Measurements from ENCODE around the gene CCDC159.

Gene CCDC159

DNA sequence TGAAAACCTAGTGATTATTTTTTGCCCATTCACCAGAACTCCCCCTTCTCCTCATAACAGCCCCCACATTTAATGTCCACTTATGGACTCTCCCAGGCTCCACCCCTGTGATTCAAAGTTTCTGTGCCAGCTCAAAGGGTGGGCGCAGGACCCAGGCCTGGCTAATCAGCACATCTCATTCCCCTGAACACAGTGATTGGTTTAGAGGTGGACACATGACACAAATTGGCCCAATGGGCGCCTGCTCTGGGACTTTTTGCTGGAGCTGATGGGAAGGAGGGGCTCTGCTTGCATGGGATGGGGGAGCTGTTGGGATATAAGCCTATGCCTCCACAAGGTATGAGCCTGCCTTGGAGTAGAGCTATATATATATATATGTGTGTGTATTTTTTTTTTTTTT, 44.0 kb downstream of the CCDC159 start:
- H3K4me3 ChIP-seq (ENCODE audit: low read depth in 1 of 2, low read length in 1 of 2), result no peak overlapping the region
- peaks cover 19 to 22% of the 10 kb centered on the region in 2 experiments for H3K4me1 ChIP-seq (ENCODE audit: control insufficient read depth in 1 of 2, insufficient read depth in 1 of 2, low read depth in 1 of 2, low read length in 1 of 2)
- no peak overlapping the region for H3K27ac ChIP-seq
- no peaks in the 10 kb centered on the region for H3K27me3 ChIP-seq
- no peak for TF ChIP-seq CTCF (IDR thresholded peaks at IDR 0.05)
- H3K36me3 ChIP-seq, result no peaks in the 10 kb centered on the region
- H3K9me3 ChIP-seq, result no peaks in the 10 kb centered on the region

DNA sequence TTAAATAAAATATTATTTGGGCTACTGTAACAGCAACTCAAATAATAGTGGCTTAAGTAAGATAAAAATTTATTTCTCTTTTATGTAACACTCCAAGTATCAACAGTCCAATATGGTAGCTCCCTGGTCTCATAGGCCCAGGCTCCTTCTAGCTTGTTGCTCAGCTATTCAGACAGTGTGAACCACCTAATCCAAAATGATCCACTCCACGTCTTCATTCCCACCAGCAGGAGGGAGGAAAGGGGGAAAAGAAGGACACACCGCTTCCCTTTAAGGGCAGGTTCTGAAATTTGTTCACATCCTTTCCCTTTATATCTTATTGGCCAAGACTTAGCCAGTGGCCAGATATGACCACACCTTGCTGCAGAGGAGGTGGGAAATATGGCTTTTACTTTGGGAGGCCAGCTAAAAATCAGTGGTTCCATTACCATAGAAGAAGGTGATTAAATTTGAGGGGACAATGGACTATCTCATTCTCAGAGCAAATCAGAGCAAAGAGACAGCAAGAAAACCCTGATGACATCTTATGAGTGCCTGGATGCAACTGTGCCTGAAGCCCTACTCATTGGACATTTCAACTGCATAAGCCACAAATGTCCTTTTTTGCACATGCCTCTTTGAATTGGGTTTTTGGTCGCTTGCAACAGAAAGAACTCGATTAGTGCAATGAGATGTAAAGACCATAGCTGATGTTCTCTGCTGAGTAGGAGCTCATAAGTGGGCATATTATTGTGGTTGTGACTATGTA, 44.8 kb downstream of the CCDC159 start:
- Histone ChIP-seq H3K27ac (no peak overlapping the region), H3K4me1 (ENCODE audit: control insufficient read depth in 1 of 2, insufficient read depth in 1 of 2, low read depth in 1 of 2, low read length in 1 of 2) (peaks cover 20 to 22% of the 10 kb centered on the region in 2 experiments), H3K9me3 (no peaks in the 10 kb centered on the region), H3K27me3 (no peaks in the 10 kb centered on the region), H3K36me3 (no peaks in the 10 kb centered on the region), H3K4me3 (ENCODE audit: low read depth in 1 of 2, low read length in 1 of 2) (no peak overlapping the region)
- TF ChIP-seq CTCF (IDR thresholded peaks at IDR 0.05), result no peak

GRCh38 chr19:11397089-11397610, 50.8 kb downstream of the CCDC159 start:
- no peak for TF ChIP-seq CTCF (IDR thresholded peaks at IDR 0.05)
- Histone ChIP-seq H3K4me3 (ENCODE audit: low read depth in 1 of 2, low read length in 1 of 2) (no peak overlapping the region), H3K9me3 (no peaks in the 10 kb centered on the region), H3K4me1 (ENCODE audit: control insufficient read depth in 1 of 2, insufficient read depth in 1 of 2, low read depth in 1 of 2, low read length in 1 of 2) (peaks cover 4% of the 10 kb centered on the region in 2 experiments), H3K27ac (no peak overlapping the region), H3K27me3 (peaks cover 4% of the 10 kb centered on the region), H3K36me3 (no peaks in the 10 kb centered on the region)

GRCh38 chr19:11399667-11400066, 53.3 kb downstream of the CCDC159 start:
- Histone ChIP-seq H3K4me1 (ENCODE audit: control insufficient read depth in 1 of 2, insufficient read depth in 1 of 2, low read depth in 1 of 2, low read length in 1 of 2) (peaks cover 4% of the 10 kb centered on the region in 2 experiments), H3K27ac (no peak overlapping the region), H3K27me3 (peaks cover 4% of the 10 kb centered on the region), H3K4me3 (ENCODE audit: low read depth in 1 of 2, low read length in 1 of 2) (no peak overlapping the region), H3K36me3 (no peaks in the 10 kb centered on the region), H3K9me3 (no peaks in the 10 kb centered on the region)
- TF ChIP-seq CTCF (IDR thresholded peaks at IDR 0.05), result no peak

DNA sequence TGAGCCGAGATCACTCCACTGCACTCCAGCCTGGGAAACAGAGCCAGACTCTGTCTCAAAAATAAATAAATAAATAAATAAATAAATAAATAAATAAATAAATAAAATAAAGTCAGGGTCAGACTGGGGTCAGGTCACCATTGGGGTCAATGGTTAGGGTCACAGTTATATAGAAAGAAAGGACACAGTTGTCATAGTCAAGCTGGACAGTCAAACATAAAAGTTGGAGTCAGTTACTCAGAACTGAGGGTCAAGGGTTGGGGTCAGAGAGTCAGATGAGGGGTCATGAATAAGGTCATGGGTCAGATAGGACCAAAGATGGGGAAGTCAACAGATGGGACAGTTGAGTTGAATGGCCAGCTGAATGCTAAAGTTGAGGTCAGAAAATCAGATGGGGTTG, 54.5 kb downstream of the CCDC159 start:
- Histone ChIP-seq H3K36me3 (no peaks in the 10 kb centered on the region), H3K4me1 (ENCODE audit: control insufficient read depth in 1 of 2, insufficient read depth in 1 of 2, low read depth in 1 of 2, low read length in 1 of 2) (peaks cover under 1% of the 10 kb centered on the region in 2 experiments), H3K4me3 (ENCODE audit: low read depth in 1 of 2, low read length in 1 of 2) (no peak overlapping the region), H3K27ac (no peak overlapping the region), H3K27me3 (peaks cover 13% of the 10 kb centered on the region), H3K9me3 (no peaks in the 10 kb centered on the region)
- TF ChIP-seq CTCF (IDR thresholded peaks at IDR 0.05), result no peak
